Pancreas (tissue), 10 donors: ENCODE measurements around the gene C18orf63. TPM values are rescaled to one million over a fixed set of nuclear protein-coding genes. Genes with fewer than 3 reads are reported as not detected.

ENCODE experiments used
- ATAC-seq, 4 donors: fragments of 200-7000 bp; cut with Tn5 transposase; one replicate each; pipeline versions ENCODE4 v1.8.0 to v1.9.1; 2020; ENCODE audit warnings: mild to moderate bottlenecking in 4 of 4, moderate library complexity in 4 of 4
- DNase-seq, 6 donors: peaks; one replicate each; pipeline ENCODE4 v3.0.0-alpha.2; 2020
- FAIRE-seq: peaks from 2 replicates; lab custom pipeline; 2012; peaks lifted over from hg19 to GRCh38; lab: Jason Lieb, UNC
- H3K27ac ChIP-seq, 4 donors: fragments of 200-600 bp; sonication (generic); 1 replicate in 3 of 4; 2 replicates in 1 of 4; pipeline versions ENCODE4 v1.5.0 to v1.8.0; 2020
- H3K27me3 ChIP-seq, 4 donors: fragments of 200-600 bp; one replicate each; pipeline ENCODE4 v1.8.0; 2021
- H3K36me3 ChIP-seq, 3 donors: fragments of 200-600 bp; sonication (generic) in 1 of 3; one replicate each; pipeline versions ENCODE4 v1.5.0 to v1.8.0; 2020 to 2021
- H3K4me1 ChIP-seq, 3 donors: fragments of 200-600 bp; one replicate each; pipeline ENCODE4 v1.8.0; 2021
- H3K4me3 ChIP-seq, 4 donors: fragments of 200-600 bp; sonication (generic) in 2 of 4; one replicate each; pipeline versions ENCODE4 v1.5.0 to v1.8.0; 2020 to 2021
- H3K9me3 ChIP-seq, 4 donors: fragments of 200-600 bp; one replicate each; pipeline ENCODE4 v1.8.0; 2021
- CTCF ChIP-seq, 4 donors: fragments of 200-600 bp; sonication (generic) in 3 of 4; IDR thresholded peaks; one replicate each; pipeline versions ENCODE4 v1.5.0 to v1.8.0; 2021; ENCODE audit warnings: antibody characterized with exemption in 4 of 4
- WGBS, 2 donors: extraction: QIAGEN DNeasy Blood & Tissue Kit; methylation state at CpG; one replicate each; pipeline ENCODE4 v1.1.7; 2013; 5-methylcytosine and 5-hydroxymethylcytosine counted together
- intact Hi-C, 3 donors: fragments of 100-400 bp; cut with DNase I; formaldehyde crosslinking; loops; one replicate each; pipeline versions ENCODE4 v1.11.1 to v1.14.2; 2022
- polyA plus RNA-seq, 2 donors: library from polyadenylated mRNA; stranded (reverse); fragments of 200-250 nt; gene quantifications; one replicate each; pipeline ENCODE4 v1.2.3, GENCODE V29; 2013
- total RNA-seq, 6 donors: library from RNA; stranded (reverse); fragmentation: NEBNext Ultra II Directional in 4 of 6; extraction: Animal tissue kit (Norgen Biotek cat#: 25700) in 4 of 6; gene quantifications; one replicate each; pipeline versions ENCODE4 v1.2.1 to v1.2.4, GENCODE V29; 2021 to 2023
- donor health status: healthy with polysubstance abuse.
- donor health status: DM: no; HTN: no; CAD: no; lungs with moderate emphysema.
- donor health status: DM: no; HTN: no; CAD: no.
- donor health status: control.
- donor health status: control.
- donor health status: Bipolar disorder and iron deficiency.
- donor health status: DM: yes; HTN: yes; CAD: no.
- donor health status: DM: no; HTN: no; CAD: no.
- donor health status: DM: no; HTN: no; CAD: no.
- donor health status: DM: yes; HTN: yes; CAD: no.

C18orf63 gene
- total and polyA plus RNA-seq, 8 donors = not detected

- TF ChIP-seq CTCF (IDR thresholded peaks at IDR 0.05) = no peak
- WGBS, 2 donors = 92 to 95% methylated on average over 10 of the region's 10 CpGs
- no peaks in the 10 kb centered on the region for H3K27me3 ChIP-seq
- H3K9me3 ChIP-seq = no peaks in the 10 kb centered on the region
- ATAC-seq (no peak), FAIRE-seq (no peak), DNase-seq (no peak)
- intact Hi-C loops = no loop called here
- no peaks in the 10 kb centered on the region for H3K36me3 ChIP-seq
- no peak overlapping the region for H3K27ac ChIP-seq
- no peak overlapping the region for H3K4me3 ChIP-seq
- no peaks in the 10 kb centered on the region for H3K4me1 ChIP-seq
Measured at GRCh38 chr18:74367905-74368304, 52.3 kb downstream of the C18orf63 start.

GRCh38 chr18:74368901-74369705 is 53.5 kb downstream of the C18orf63 start:
- intact Hi-C loops = no loop called here
- H3K4me1 ChIP-seq = no peaks in the 10 kb centered on the region
- ATAC-seq (peak; percentile 53 to 80 (median 73)), DNase-seq (peak in 1 of 6 donors; percentile 6), FAIRE-seq (peak; percentile 65)
- H3K27me3 ChIP-seq = no peaks in the 10 kb centered on the region
- H3K9me3 ChIP-seq = no peaks in the 10 kb centered on the region
- WGBS, 2 donors = 11 to 16% methylated on average over 13 of the region's 13 CpGs
- no peak for TF ChIP-seq CTCF (IDR thresholded peaks at IDR 0.05)
- H3K4me3 ChIP-seq = no peak overlapping the region
- H3K27ac ChIP-seq = peak overlapping the region in 2 of 4 donors; percentile 5 to 31
- no peaks in the 10 kb centered on the region for H3K36me3 ChIP-seq

GRCh38 chr18:74370115-74370514 is 54.5 kb downstream of the C18orf63 start:
- DNase-seq (no peak), ATAC-seq (peak in 2 of 4 donors; percentile 42 to 48), FAIRE-seq (no peak)
- H3K27me3 ChIP-seq = no peaks in the 10 kb centered on the region
- no peak for TF ChIP-seq CTCF (IDR thresholded peaks at IDR 0.05)
- 77 to 94% methylated on average over 2 of the region's 2 CpGs for WGBS, 2 donors
- H3K4me3 ChIP-seq = no peak overlapping the region
- H3K4me1 ChIP-seq = no peaks in the 10 kb centered on the region
- H3K36me3 ChIP-seq = no peaks in the 10 kb centered on the region
- no peak overlapping the region for H3K27ac ChIP-seq
- no peaks in the 10 kb centered on the region for H3K9me3 ChIP-seq
- intact Hi-C loops = no loop called here

- Histone ChIP-seq H3K36me3 (no peaks in the 10 kb centered on the region), H3K9me3 (no peaks in the 10 kb centered on the region), H3K4me1 (no peaks in the 10 kb centered on the region), H3K27me3 (no peaks in the 10 kb centered on the region), H3K27ac (no peak overlapping the region), H3K4me3 (no peak overlapping the region)
- ATAC-seq (no peak), DNase-seq (no peak), FAIRE-seq (no peak)
- intact Hi-C loops = no loop called here
- TF ChIP-seq CTCF (IDR thresholded peaks at IDR 0.05) = no peak
- WGBS, 2 donors = 79 to 83% methylated on average over 8 of the region's 8 CpGs
Measured at GRCh38 chr18:74373428-74373827, 57.8 kb downstream of the C18orf63 start.

- no peaks in the 10 kb centered on the region for H3K9me3 ChIP-seq
- H3K36me3 ChIP-seq = no peaks in the 10 kb centered on the region
- H3K27ac ChIP-seq = no peak overlapping the region
- FAIRE-seq (no peak), ATAC-seq (no peak), DNase-seq (no peak)
- whole genome bisulfite sequencing, 2 donors = 68 to 82% methylated on average over 6 of the region's 6 CpGs
- TF ChIP-seq CTCF (IDR thresholded peaks at IDR 0.05) = no peak
- intact Hi-C loops = no loop called here
- no peaks in the 10 kb centered on the region for H3K4me1 ChIP-seq
- no peaks in the 10 kb centered on the region for H3K27me3 ChIP-seq
- no peak overlapping the region for H3K4me3 ChIP-seq
Measured at GRCh38 chr18:74375999-74376398, 60.4 kb downstream of the C18orf63 start.
